HepG2 (cell line): Measurements from ENCODE around the gene TBC1D14. TPM values are rescaled to one million over a fixed set of nuclear protein-coding genes. Genes with fewer than 3 reads are reported as not detected.
A peak's percentile ranks its signal among the peaks of the same experiment; 100 is the strongest.

ENCODE experiments used
- BCL3 ChIP-seq: sonication (generic); formaldehyde crosslinking; IDR thresholded peaks from 2 replicates; pipeline ENCODE4 v1.5.1; 2020; ENCODE audit warnings: mild to moderate bottlenecking, missing genetic modification reagents, moderate library complexity
- ERF ChIP-seq: IDR thresholded peaks from 2 replicates; pipeline ENCODE4 v1.6.1; 2018; ENCODE audit warnings: missing biosample characterization, missing genetic modification reagents
- ETV6 ChIP-seq: sonication (generic); formaldehyde crosslinking; conservative IDR thresholded peaks from 2 replicates; pipeline ENCODE4 v1.4.0; 2020; ENCODE audit warnings: missing genetic modification reagents
- MAFK ChIP-seq, 2 experiments: IDR thresholded peaks in 1 of 2; conservative IDR thresholded peaks in 1 of 2; 2 replicates each; pipeline ENCODE4 v1.6.1; 2011; ENCODE audit warnings: improper control_type of control experiment in 2 of 2, low read length in 2 of 2
- NR1H2 ChIP-seq: sonication (generic); formaldehyde crosslinking; IDR thresholded peaks from 2 replicates; pipeline ENCODE4 v1.8.1; 2022; ENCODE audit warnings: low read depth, missing genetic modification reagents, borderline replicate concordance
- THAP9 ChIP-seq: sonication (generic); formaldehyde crosslinking; IDR thresholded peaks from 2 replicates; pipeline ENCODE4; 2020; ENCODE audit warnings: missing genetic modification reagents, mild to moderate bottlenecking, borderline replicate concordance
- XBP1 ChIP-seq: sonication (generic); formaldehyde crosslinking; IDR thresholded peaks from 2 replicates; pipeline ENCODE4 v1.5.0; 2020; ENCODE audit warnings: missing genetic modification reagents
- ZBTB20 ChIP-seq: sonication (generic); formaldehyde crosslinking; IDR thresholded peaks from 2 replicates; pipeline ENCODE4 v1.8.1; 2023; ENCODE audit warnings: missing genetic modification reagents, low read depth, mild to moderate bottlenecking, borderline replicate concordance
- ZBTB4 ChIP-seq: sonication (generic); formaldehyde crosslinking; IDR thresholded peaks from 2 replicates; pipeline ENCODE4 v1.4.0; 2020; ENCODE audit warnings: missing genetic modification reagents, mild to moderate bottlenecking, borderline replicate concordance
- ZNF256 ChIP-seq: sonication (generic); formaldehyde crosslinking; conservative IDR thresholded peaks from 2 replicates; pipeline ENCODE4 v1.4.0; 2020; ENCODE audit warnings: missing genetic modification reagents
- ZNF260 ChIP-seq: sonication (generic); formaldehyde crosslinking; IDR thresholded peaks from 2 replicates; pipeline ENCODE4 v1.4.0; 2020; ENCODE audit warnings: missing genetic modification reagents, low read depth, mild to moderate bottlenecking, borderline replicate concordance
- ZNF550 ChIP-seq: sonication (generic); formaldehyde crosslinking; IDR thresholded peaks from 2 replicates; pipeline ENCODE4 v1.4.0; 2020; ENCODE audit warnings: mild to moderate bottlenecking, missing genetic modification reagents, borderline replicate concordance
- ZNF704 ChIP-seq: sonication (generic); formaldehyde crosslinking; IDR thresholded peaks from 2 replicates; pipeline ENCODE4 v1.8.1; 2023; ENCODE audit warnings: mild to moderate bottlenecking, inconsistent platforms, moderate library complexity, missing genetic modification reagents, borderline replicate concordance
- polyA plus RNA-seq, 8 experiments: library from polyadenylated mRNA; depleted of rRNA in 3 of 8; stranded (reverse) in 7 of 8; unstranded in 1 of 8; fragments of >200 nt; fragmentation: Illumina TruSeq in 4 of 8; extraction: Trizol in 4 of 8; gene quantifications; 2 replicates each; pipeline versions ENCODE4 v1.2.1 to v1.2.3, GENCODE V29; 2011 to 2016; ENCODE audit warnings: low read depth in 4 of 8, missing spikeins in 1 of 8, mixed read lengths in 1 of 8; ENCODE audit not compliant: insufficient read depth in 1 of 8
- total RNA-seq, 5 experiments: library from RNA; depleted of rRNA; stranded (reverse); fragments of >200 nt; fragmentation: Illumina TruSeq; extraction: Trizol; gene quantifications; 2 replicates each; pipeline ENCODE4 v1.2.3, GENCODE V29; 2016; ENCODE audit warnings: low read depth in 1 of 5

The TBC1D14 gene
- total and polyA plus RNA-seq, 2 of the 13 experiments (the other 11 are each of a cell fraction or from before 2014, with no cell fraction given): 29.5 to 46.5 TPM

GRCh38 chr4:6917461-6918271 is 8.0 kb downstream of the TBC1D14 start (continued):
- TF ChIP-seq MAFK (conservative IDR thresholded peaks at IDR 0.05 in 1 of 2, IDR thresholded peaks at IDR 0.05 in 1 of 2; ENCODE audit: low read length in 2 of 2) (no peak), ZBTB4 (CRISPR knock-in tag) (0 out of 2 replicates have a peak, but pooled peaks have one; percentile 42), XBP1 (CRISPR knock-in tag) (peak; percentile 93), THAP9 (CRISPR knock-in tag) (peak; percentile 67; the same call in 1 of the 2 replicates), NR1H2 (CRISPR knock-in tag) (no peak), ZNF260 (CRISPR knock-in tag) (no peak), ZNF550 (CRISPR knock-in tag) (no peak), BCL3 (peak; percentile 90), ZNF256 (CRISPR knock-in tag) (peak; percentile 66; the same call in 1 of the 2 replicates), ZNF704 (CRISPR knock-in tag) (peak; percentile 87; the same call in 1 of the 2 replicates), ERF (CRISPR knock-in tag) (peak; percentile 99), ZBTB20 (CRISPR knock-in tag) (peak; percentile 96; the same call in 1 of the 2 replicates), ETV6 (CRISPR knock-in tag) (peak; percentile 80; the same call in 1 of the 2 replicates)
